Posterior vena cava (tissue), 2 donors: Measurements from ENCODE around the gene SDHA. TPM values are rescaled to one million over a fixed set of nuclear protein-coding genes. Genes with fewer than 3 reads are reported as not detected.
A peak's percentile ranks its signal among the peaks of the same experiment; 100 is the strongest.

ENCODE experiments used
- DNase-seq: peaks from one replicate; pipeline ENCODE4 v3.0.0-alpha.2; 2020; ENCODE audit warnings: low spot score
- intact Hi-C, 2 donors: fragments of 100-400 bp; cut with DNase I; formaldehyde crosslinking; loops; one replicate each; pipeline versions ENCODE4 v1.14.1 to v1.14.2; 2022 to 2023
- total RNA-seq, 2 donors: library from RNA; stranded (reverse); fragmentation: NEBNext Ultra II Directional; extraction: Animal tissue kit (Norgen Biotek cat#: 25700); gene quantifications; one replicate each; pipeline ENCODE4 v1.2.1, GENCODE V29; 2021
- donor health status: DM: yes; HTN: yes; CAD: no.
- donor health status: DM: yes; HTN: yes; CAD: no.

The SDHA gene
- total RNA-seq, 2 donors from 2014 or later, result 75.2 to 80.7 TPM

DNA sequence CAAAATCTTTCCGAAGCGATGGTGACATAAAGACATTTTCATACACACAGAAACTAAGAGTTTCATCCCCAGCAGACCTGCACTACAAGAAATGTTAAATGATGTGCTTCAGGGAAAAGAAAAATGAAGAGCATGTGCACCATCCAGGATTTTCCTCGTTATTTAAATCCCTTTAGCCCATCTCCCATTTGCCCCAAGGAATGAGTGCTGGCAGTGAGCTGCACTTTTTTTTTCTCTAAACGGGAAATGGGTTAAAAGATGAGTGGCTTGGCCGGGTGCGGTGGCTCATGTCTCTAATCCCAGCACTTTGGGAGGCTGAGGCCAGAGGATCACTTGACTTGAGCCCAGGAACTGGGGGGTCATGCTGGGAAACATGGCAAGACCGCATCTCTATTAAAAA, 33.6 kb upstream of the SDHA start:
- DNase-seq, result no peak
- intact Hi-C loops, result no loop called here

DNA sequence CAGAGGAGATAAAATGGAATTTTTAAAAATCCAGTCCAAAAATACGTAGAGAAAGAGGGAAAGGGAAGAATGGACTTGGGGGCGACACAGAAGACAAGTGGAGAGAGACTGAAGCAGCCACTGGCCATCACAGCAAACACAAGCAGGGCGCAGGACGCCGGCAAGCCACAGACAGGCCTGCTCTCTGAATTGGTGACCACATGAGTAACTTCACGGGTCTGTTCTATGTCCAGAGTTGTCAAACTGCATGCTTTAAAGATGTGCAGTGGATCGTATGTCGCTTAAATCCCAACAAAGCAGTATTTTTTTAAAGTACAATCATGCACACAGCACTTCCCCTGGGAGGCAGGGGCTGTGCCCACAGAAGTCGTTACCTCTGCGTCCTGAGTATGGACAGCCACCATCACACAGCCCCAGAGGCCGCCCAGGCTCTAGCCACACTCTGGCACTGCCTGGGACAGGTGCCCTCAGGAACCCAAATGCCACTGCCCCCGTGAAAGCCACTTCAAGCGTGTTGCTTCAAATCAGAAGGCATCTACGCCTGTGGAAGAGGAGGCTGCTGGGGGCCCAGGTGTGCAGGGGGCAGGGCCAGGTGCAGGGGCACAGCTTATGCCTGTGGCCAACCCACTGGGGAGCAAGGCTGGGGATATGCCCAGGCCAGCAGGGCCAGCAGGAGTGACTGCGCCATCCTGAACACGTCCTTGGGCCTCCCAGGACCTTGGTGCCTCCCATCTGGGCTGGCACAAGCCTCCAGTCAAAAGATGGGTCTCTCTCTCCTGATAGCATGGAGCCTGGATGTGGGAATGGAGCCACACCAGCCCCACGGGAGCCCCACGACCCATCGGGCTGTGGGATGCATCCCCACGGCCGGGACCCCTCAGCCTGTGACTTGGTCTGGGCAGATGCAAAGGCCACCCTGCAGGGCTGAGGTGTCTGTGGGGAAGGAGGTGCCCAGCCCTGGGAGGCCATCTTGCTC, 32.7 kb upstream of the SDHA start:
- no peak for DNase-seq
- intact Hi-C loops, result no loop called here

DNA sequence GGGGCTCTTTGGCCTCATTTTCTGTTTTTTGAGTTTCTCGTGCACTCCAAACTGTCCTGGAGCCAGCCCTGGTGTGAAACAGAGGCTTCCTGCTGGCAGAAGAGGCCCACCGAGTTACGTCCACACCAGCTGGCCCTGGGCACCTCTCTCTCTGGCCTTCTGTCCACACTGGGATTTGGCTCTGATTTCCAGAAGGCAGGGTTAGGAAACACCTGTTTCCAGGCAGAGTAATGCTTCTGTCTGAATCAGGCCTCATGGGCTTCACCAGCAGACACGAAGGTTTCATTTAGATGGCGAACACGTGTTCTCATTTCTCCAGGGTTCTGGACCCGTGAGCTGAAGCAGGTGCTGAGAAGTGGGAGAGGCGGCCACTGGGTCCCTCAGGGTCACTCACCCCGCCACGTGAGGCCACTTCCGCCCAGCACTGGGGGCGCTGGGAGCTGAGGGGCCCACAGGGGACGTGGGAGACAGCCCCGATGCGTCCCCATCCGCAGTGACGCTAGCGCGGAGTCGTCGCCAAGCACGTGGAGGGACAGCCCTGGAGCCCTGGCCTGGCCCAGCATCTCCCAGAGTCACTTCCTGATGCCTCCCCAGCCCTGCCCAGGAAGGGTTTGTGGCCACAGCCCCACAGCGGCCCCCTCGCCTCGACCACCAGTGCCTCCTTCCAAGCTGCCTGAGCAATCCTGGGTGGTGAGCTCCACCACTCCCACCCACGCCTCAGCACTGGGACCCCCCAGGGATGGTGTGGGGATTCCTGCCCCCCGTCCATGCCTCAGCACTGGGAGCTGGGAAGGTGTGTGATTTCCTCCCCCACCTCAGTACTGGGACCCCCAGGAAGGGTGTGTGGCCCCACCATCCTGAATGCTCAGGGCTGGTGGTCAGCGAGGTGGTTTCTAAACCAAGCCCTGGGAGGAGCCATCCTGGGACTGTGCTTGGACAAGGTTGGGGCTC, 31.8 kb upstream of the SDHA start:
- no peak for DNase-seq
- intact Hi-C loops, result no loop called here

DNA sequence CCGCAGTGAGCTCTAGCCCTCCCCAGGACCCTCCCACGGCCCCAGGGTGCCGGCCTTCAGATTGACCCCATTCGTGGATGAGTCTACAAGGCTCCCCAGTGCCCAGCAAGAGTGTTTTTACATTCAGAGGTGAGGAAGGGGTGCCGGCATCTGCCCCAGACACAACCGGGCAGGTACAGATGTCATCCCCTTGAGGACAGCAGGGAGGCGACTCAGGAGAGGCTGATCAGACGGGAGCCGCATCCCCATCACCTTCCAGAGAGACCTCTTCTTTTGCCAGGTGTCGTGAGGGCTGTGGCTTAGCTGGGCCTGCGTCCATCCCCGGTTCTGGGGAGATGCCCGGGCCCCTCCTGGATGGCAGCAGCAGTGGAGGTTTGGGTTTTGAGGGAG, 31.1 kb upstream of the SDHA start:
- DNase-seq, result no peak
- intact Hi-C loops, result no loop called here

DNA sequence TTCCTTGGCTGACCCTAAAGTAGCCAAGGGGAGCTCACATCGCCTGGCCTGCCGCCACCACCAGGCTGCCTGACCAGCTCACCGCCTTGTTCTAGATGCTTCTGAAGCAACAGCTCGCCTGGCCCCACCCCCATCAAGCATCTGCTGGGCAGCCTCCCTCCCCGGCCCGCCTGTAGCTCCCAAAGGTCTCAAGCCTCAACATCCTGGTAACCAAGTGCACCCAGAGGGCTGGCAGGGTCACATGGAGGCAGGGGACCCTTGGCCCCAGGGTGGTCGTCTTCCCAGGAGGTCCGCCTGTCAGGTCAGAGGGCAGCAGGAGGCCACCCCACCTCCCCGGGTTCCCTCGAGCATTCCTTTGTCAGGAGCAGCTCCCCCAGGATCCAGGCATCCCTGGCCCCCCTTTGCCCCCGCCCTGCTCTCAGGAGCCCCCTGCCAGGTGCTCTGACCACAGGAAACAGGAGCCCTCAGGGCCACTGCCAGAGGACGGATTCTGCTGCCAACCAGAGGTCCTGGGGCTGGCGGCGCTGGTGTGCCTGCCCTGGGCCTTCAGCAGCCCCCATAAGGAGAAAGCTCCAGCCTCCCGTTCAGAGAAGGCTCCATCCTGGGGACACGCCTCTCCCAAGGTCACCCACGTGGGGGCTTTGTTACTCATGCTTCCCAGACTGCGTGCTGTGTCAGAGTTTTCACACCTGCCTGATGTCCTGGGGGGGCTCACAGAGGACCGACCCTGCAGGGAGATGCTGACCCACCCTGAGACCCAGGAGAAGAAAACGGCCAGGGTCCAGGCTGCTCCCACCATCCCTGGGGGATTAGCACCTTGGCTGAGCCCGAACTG, 30.3 kb upstream of the SDHA start:
- no peak for DNase-seq
- intact Hi-C loops, result no loop called here

DNA sequence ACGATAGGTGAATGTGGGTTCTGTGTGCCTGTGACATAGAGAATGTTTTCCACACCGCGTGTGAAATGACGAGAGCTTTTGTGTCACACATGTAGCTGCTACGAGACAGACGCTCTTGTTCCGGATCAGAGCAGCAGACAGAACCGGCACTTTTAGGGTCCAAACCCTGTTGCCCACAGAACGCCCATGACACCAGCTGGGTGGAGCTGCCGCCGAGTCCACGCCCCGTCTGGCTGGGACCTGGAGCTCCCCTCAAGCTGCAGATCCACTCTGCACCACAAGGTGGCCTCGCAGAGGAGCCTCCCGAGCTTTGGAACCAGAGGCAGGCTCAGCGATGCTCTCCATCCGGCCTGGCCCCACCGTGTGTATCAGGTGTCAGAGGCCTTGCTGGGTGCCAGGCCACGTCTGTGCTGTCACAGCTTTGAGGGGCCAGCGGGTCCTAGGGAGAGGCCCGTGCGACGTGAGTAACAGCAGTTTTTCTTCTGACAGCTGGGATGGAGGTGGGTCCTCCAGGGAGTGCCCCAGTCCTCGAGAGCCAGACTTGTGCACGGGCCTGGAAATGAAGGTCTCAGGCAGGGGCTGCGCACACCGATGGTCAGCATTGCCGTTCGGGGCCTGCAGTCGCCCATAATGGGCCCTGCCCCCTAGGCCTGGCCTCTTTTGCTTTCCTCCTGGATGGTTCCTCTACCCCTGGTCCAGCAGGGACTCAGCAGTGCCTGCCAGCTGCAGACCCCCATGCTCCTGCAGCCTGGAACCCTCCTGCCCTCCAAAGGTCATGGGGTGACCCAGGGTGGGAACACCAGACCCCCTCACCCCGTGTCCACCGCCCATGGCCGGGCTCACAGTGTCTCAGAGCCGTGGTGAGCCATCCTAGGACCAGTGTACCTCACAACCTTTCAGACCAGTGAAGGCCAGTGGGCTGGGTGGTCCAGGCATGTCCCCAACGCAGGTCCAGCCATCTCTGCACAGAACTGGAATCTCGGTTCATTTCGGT, 29.3 kb upstream of the SDHA start:
- peak; percentile 96 for DNase-seq
- intact Hi-C loops, result no loop called here

DNA sequence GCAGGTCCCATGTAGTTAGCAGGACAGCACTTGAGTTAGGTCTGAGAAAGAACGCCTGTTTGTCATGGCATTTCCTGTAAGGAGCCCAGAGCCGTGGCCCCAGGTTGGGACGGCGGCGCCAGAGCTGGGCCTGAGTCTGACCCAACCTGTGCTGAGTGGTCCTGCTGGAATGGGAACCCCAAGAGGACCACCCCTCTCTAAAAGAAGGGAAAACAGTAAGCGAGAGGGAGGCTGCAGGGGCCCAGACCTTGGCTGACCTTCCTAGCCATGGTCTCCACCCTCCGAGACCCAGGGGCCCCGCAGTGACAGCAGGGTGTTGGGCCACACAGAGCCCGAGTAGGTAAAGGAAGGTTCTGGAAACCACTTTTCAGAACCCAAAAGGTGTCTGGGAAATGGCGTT, 28.6 kb upstream of the SDHA start:
- intact Hi-C loops, result no loop called here
- peak; percentile 67 for DNase-seq

DNA sequence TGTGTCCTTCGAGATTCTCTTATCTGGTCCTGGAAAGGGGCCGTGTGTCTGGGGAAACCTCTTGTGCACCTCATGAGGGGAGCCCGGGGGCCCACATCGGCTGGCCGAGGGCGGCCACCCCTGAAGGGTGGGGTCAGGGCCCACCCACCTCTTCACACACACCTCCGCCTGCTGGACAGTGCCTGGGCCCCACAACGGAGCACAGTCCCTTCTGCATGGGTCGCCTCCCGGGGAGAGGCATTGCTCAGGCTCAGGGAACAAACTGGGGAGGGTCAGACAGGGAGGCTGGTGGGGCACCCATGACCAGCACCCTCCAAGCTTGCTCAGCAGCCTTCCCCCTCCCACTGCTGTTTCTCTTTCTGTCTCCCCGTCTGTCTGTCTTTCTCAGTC, 28.1 kb upstream of the SDHA start:
- intact Hi-C loops, result loop anchor here in 1 of 2 donors (5.0 kb wide), 1 partner anchor 802 kb away; no protein-coding TSS in a partner anchor
- peak; percentile 69 for DNase-seq

DNA sequence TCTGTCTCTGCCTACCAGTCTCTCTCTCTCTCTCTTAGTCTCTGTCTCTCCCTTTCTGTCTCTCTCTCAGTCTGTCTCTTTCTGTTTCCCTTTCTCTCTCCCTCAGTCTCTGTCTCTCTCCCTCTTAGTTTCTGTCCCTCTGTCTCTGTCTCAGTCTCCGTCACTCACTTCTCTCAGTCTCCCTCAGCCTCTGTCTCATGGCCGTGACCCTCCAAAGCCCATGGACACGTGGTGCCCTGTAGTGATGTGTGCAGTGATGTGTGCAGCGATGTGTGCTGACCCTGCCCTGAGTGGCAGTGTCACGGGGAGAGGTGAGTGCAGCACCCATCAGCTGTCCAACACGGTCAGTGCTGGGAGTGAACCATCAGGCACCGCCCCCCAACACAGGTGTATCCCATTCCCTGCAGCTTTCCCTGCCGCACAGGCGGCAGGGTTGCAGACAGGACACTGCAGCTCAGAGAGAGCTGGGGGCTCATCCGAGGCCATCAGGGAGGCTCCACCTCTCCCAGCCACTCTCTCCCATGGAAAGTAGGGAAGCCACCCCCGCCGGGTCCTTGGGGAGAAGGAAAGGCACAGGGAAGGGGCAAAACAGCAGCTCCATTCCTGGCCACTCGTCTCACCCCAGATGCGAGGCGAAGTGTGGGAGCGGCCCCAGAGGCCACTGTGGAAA, 27.6 kb upstream of the SDHA start:
- DNase-seq, result peak; percentile 71
- intact Hi-C loops, result loop anchor here in 1 of 2 donors (5.0 kb wide), 1 partner anchor 802 kb away; no protein-coding TSS in a partner anchor

DNA sequence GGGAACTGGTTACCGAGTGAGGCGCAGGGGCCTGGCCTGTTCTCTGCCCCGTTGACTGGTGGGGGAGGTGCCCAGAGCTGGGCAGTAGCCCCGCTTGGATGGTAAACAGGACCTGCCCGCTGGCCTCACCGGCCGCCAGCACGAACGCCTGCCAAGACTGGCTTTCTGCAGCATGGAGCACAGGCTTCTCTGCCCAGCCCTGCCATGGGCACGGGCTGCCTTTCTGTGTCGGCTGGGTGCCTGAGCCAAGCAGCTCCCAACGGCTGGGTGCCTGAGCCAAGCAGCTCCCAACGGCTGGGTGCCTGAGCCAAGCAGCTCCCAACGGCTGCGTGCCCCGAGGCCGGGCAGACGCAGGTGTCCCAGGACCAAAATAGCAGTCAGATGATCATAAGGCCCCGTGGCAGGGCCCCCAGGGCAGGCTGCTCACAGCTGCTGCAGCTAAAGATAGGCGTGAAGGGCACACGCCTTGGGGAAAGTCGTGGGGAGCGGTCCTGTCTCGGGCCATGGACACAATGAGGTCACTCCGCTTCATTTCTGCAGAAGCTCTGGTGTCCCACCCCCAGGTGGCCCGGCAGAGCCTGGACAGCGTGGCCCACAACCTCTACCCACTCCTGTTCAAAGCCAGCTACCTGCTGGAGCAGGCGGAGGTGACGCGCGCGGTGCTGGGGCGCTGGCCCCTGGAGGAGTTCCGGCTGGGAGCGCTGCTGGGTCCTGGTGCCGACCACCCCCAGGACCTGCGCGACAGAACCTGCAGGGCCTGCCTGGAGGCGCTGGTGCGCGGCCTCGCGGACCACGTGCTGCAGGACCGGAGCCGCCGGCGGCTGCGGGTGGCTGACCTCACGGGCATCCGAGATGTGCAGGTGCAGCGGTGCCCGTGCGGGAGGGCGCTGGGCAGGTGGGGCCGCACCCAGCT, 26.8 kb upstream of the SDHA start, which contains the start of gene LRRC14B:
Gene LRRC14B (plus strand): TSS at position 460 of the 913 bp plus-strand sequence. CDS start 44 bp downstream, at position 504.
- peak; percentile 78 for DNase-seq
- intact Hi-C loops, result loop anchor here in 1 of 2 donors (5.0 kb wide), 1 partner anchor 801 kb away; no protein-coding TSS in a partner anchor

DNA sequence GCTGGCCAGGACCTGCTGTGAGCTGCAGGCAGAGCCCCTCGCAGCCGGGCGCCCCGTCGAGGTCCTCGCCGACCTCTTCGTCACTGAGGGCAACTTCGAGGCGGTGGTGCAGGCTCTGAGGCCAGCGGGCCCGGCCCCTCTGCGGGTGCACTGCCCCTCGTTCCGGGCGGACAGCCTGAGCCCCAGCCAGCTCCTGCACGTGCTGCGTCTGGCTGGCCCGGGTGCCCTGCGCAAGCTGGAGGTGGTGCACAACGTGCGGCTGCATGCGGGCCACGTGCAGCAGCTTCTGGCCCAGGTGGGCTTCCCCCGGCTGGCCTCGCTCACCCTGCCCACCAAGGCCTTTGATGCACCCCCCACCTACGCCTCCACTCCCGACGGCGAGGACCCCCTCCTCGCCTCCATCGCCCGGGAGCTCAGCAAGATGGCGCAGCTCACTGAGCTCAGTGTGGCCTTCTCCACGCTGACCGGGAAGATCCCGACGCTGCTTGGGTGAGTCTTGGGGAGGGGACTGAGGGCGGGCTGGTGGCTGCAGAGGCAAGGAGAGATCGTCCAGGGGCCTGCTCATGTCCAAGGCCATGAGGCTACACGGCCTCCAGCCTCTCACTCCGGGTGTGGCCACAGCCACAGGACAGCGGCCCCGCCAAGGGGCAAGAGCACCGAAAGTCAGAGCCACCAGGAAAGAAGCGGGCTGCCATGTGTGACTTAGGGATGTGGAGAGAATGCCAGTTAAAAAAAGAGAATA, 26.0 kb upstream of the SDHA start:
- peak; percentile 71 for DNase-seq
- intact Hi-C loops, result loop anchor here in 1 of 2 donors (5.0 kb wide), 1 partner anchor 800 kb away; no protein-coding TSS in a partner anchor

DNA sequence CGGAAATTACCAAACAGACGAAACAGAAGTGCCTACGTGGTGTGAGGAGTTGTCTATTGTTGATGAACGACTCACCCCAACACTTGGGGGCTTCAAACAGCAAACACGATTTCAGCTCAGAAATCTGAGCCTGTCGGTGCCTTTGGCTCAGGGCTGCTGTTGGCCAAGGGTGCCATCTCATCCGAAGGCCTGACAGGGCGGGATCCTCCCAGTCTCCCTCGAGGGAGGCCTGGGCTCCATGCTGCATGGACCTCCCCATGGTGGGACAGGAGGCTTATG, 25.5 kb upstream of the SDHA start:
- intact Hi-C loops, result loop anchor here in 1 of 2 donors (5.0 kb wide), 1 partner anchor 800 kb away; no protein-coding TSS in a partner anchor
- no peak for DNase-seq

DNA sequence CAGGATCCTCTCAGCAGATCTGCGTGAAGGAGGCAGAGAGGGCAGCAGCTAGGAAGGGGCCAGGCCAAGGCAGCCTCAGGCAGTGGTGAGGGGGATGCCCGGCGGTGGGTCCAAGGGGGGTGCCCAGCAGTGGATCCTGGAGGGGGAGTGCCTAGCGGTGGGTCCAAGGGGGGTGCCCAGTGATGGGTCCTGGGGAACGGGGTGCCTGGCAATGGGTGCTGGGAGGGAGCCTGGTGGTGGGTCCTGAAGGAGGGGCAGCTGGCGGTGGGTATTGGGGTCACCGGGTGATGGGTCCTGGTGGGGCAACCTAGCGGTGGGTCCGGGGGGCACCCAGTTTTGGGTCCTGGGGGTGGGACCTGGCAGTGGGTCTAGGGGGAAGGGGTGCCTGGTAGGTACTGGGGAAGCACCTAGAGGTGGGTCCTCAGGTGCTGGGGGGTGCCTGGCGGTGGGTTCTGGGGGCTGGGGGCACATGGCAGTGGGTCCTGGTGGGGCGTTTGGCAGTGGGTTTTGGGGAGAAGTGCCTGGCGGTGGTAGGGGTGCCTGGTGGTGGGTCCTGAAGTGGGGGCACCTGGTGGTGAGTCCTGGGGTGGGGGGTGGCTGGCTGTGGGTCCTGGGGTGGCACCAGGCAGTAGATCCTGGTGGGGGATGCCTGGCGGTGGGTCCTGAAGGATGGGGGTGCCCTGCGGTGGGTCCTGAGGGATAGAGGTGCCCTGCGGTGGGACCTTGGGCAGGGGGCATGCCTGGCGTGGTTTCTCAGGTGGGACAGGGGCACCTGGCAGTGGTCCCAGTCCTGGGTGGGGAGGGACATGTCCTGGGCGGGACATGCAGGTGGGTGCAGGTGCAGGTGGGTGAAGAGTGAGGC, 24.9 kb upstream of the SDHA start:
- intact Hi-C loops, result loop anchor here in 1 of 2 donors (5.0 kb wide), 1 partner anchor 799 kb away; no protein-coding TSS in a partner anchor
- DNase-seq, result peak; percentile 72

DNA sequence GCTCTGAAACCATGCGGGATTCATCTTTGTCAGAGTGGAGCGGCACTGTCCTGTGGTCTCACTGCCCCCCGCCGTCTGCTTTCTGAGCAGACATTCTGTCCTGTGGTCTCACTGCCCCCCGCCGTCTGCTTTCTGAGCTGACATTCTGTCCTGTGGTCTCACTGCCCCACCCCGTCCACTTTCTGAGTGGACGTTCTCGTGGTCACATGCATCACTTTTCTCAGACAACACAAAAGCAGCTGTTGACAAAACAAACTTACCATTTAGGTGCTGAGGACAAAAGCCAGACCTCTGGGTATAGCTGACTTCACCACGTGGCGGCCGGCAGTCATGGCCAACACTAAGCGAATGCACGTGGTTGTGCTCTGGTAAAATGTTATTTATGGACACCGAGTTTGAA, 24.0 kb upstream of the SDHA start:
- DNase-seq, result peak; percentile 73
- intact Hi-C loops, result loop anchor here in 1 of 2 donors (5.0 kb wide), 1 partner anchor 798 kb away; no protein-coding TSS in a partner anchor
